DOHH2 (cell line): Measurements from ENCODE around the gene MACROD2.
A peak's percentile ranks its signal among the peaks of the same experiment; 100 is the strongest.

Source experiments
- H3F3A ChIP-seq: fragments of 200-600 bp; sonication (generic), shearing (Covaris generic); 2 replicates; pipeline ENCODE4 v1.6.0; 2016; ENCODE audit warnings: antibody characterized with exemption, mild to moderate bottlenecking; ENCODE audit not compliant: control insufficient read depth, insufficient read depth
- H3K27ac ChIP-seq: fragments of 200-600 bp; sonication (generic); 2 replicates; pipeline ENCODE4 v1.5.1; 2014; ENCODE audit warnings: low read depth, mild to moderate bottlenecking, low read length, moderate library complexity
- H3K27me3 ChIP-seq: fragments of 200-600 bp; sonication (generic); 2 replicates; pipeline ENCODE4 v1.6.1; 2014; ENCODE audit warnings: mild to moderate bottlenecking, low read length, mixed read lengths; ENCODE audit not compliant: control insufficient read depth
- H3K36me3 ChIP-seq: fragments of 200-600 bp; sonication (generic); 2 replicates; pipeline ENCODE4 v1.6.1; 2014; ENCODE audit warnings: mild to moderate bottlenecking, low read length, moderate library complexity, mixed read lengths; ENCODE audit not compliant: control insufficient read depth
- H3K4me1 ChIP-seq: fragments of 200-600 bp; sonication (generic); 2 replicates; pipeline ENCODE4 v1.6.1; 2014; ENCODE audit warnings: mild to moderate bottlenecking, low read length, mixed read lengths; ENCODE audit not compliant: control insufficient read depth
- H3K4me2 ChIP-seq: fragments of 200-600 bp; sonication (generic); 2 replicates; pipeline ENCODE4 v1.6.0; 2014; ENCODE audit warnings: mild to moderate bottlenecking, low read length, moderate library complexity
- H3K4me3 ChIP-seq: fragments of 200-600 bp; sonication (generic); 2 replicates; pipeline ENCODE4 v1.5.1; 2014; ENCODE audit warnings: mild to moderate bottlenecking, low read length, mixed read lengths
- H3K79me2 ChIP-seq: fragments of 200-600 bp; sonication (generic); 2 replicates; pipeline ENCODE4 v1.6.1; 2014; ENCODE audit warnings: mild to moderate bottlenecking, low read length, mixed read lengths; ENCODE audit not compliant: control insufficient read depth
- H3K9me2 ChIP-seq: fragments of 200-600 bp; sonication (generic); replicated peaks from 2 replicates; pipeline ENCODE4 v1.6.1; 2014; ENCODE audit warnings: mild to moderate bottlenecking, low read length, mixed read lengths; ENCODE audit not compliant: control insufficient read depth
- H3K9me3 ChIP-seq: fragments of 200-600 bp; sonication (generic); 2 replicates; pipeline ENCODE4 v1.6.1; 2014; ENCODE audit warnings: antibody characterized with exemption, low read length, mixed read lengths; ENCODE audit not compliant: control insufficient read depth, insufficient read depth
- H4K20me1 ChIP-seq: fragments of 200-600 bp; sonication (generic); 2 replicates; pipeline ENCODE4 v1.6.0; 2014; ENCODE audit warnings: low read depth, mild to moderate bottlenecking, antibody characterized with exemption, low read length, moderate library complexity; ENCODE audit not compliant: control insufficient read depth, insufficient read depth
- CTCF ChIP-seq: fragments of 200-600 bp; sonication (generic); IDR thresholded peaks from one replicate; pipeline ENCODE4 v1.5.1; 2014; ENCODE audit warnings: antibody characterized with exemption, mild to moderate bottlenecking, low read depth, low read length; ENCODE audit not compliant: poor library complexity, severe bottlenecking
- EZH2phosphoT487 ChIP-seq: fragments of 200-600 bp; sonication (generic); IDR thresholded peaks from 2 replicates; pipeline ENCODE4 v1.6.1; 2017; ENCODE audit warnings: borderline replicate concordance, mild to moderate bottlenecking, antibody characterized with exemption, low read length, moderate library complexity, mixed read lengths

MACROD2 gene

GRCh38 chr20:16005915-16006493, 2010.7 kb downstream of the MACROD2 start:
- H3K27me3 ChIP-seq = no peaks in the 10 kb centered on the region
- H3K9me2 ChIP-seq = no peaks in the 10 kb centered on the region
- no peaks in the 10 kb centered on the region for H3K36me3 ChIP-seq
- no peak overlapping the region for H3K4me3 ChIP-seq
- H4K20me1 ChIP-seq = no peaks in the 10 kb centered on the region
- no peak overlapping the region for H3K4me2 ChIP-seq
- H3K4me1 ChIP-seq = no peaks in the 10 kb centered on the region
- H3F3A ChIP-seq = no peaks in the 10 kb centered on the region
- H3K9me3 ChIP-seq = no peaks in the 10 kb centered on the region
- no peak overlapping the region for H3K27ac ChIP-seq
- no peak for TF ChIP-seq EZH2phosphoT487
- no peak for TF ChIP-seq CTCF
- H3K79me2 ChIP-seq = no peaks in the 10 kb centered on the region

- Histone ChIP-seq H3K4me2 (no peak overlapping the region), H3K79me2 (no peaks in the 10 kb centered on the region), H3K27ac (no peak overlapping the region), H3K27me3 (no peaks in the 10 kb centered on the region), H3K4me3 (no peak overlapping the region), H3F3A (no peaks in the 10 kb centered on the region), H4K20me1 (no peaks in the 10 kb centered on the region), H3K36me3 (no peaks in the 10 kb centered on the region), H3K4me1 (no peaks in the 10 kb centered on the region), H3K9me3 (no peaks in the 10 kb centered on the region), H3K9me2 (no peaks in the 10 kb centered on the region)
- TF ChIP-seq EZH2phosphoT487 (no peak), CTCF (no peak)
Measured at GRCh38 chr20:16007164-16007563, 2011.8 kb downstream of the MACROD2 start.

GRCh38 chr20:16007962-16008361, 2012.6 kb downstream of the MACROD2 start:
- H4K20me1 ChIP-seq = no peaks in the 10 kb centered on the region
- no peaks in the 10 kb centered on the region for H3K9me2 ChIP-seq
- H3K27ac ChIP-seq = no peak overlapping the region
- no peaks in the 10 kb centered on the region for H3K27me3 ChIP-seq
- TF ChIP-seq CTCF (peak; percentile 16), EZH2phosphoT487 (no peak)
- no peak overlapping the region for H3K4me2 ChIP-seq
- H3F3A ChIP-seq = no peaks in the 10 kb centered on the region
- H3K36me3 ChIP-seq = no peaks in the 10 kb centered on the region
- no peaks in the 10 kb centered on the region for H3K9me3 ChIP-seq
- H3K79me2 ChIP-seq = no peaks in the 10 kb centered on the region
- no peaks in the 10 kb centered on the region for H3K4me1 ChIP-seq
- H3K4me3 ChIP-seq = no peak overlapping the region

GRCh38 chr20:16011056-16011455, 2015.7 kb downstream of the MACROD2 start:
- H3K9me3 ChIP-seq = no peaks in the 10 kb centered on the region
- no peak overlapping the region for H3K4me3 ChIP-seq
- H3K27me3 ChIP-seq = no peaks in the 10 kb centered on the region
- H3K79me2 ChIP-seq = no peaks in the 10 kb centered on the region
- H4K20me1 ChIP-seq = no peaks in the 10 kb centered on the region
- no peaks in the 10 kb centered on the region for H3K4me1 ChIP-seq
- H3K9me2 ChIP-seq = no peaks in the 10 kb centered on the region
- TF ChIP-seq EZH2phosphoT487 (no peak), CTCF (no peak)
- no peak overlapping the region for H3K27ac ChIP-seq
- no peaks in the 10 kb centered on the region for H3K36me3 ChIP-seq
- H3K4me2 ChIP-seq = no peak overlapping the region
- no peaks in the 10 kb centered on the region for H3F3A ChIP-seq
